Neutrophil (primary cell): ENCODE data around the gene TDRD7.

Source experiments
- H3K27ac ChIP-seq: fragments of 200-600 bp; sonication (generic); 2 replicates; pipeline ENCODE4 v1.5.1; 2016; ENCODE audit warnings: mild to moderate bottlenecking, moderate library complexity
- H3K27me3 ChIP-seq: fragments of 200-600 bp; sonication (generic); 2 replicates; pipeline ENCODE4 v1.6.0; 2016; ENCODE audit warnings: mild to moderate bottlenecking
- H3K36me3 ChIP-seq: fragments of 200-600 bp; sonication (generic); 2 replicates; pipeline ENCODE4 v1.5.1; 2017
- H3K4me1 ChIP-seq, 2 experiments: fragments of 200-600 bp in 1 of 2; sonication (generic) in 1 of 2; 1 replicate in 1 of 2; 2 replicates in 1 of 2; pipeline versions ENCODE4 v1.5.1 to v1.6.1; 2013 to 2016; ENCODE audit warnings: low read depth in 1 of 2, low read length in 1 of 2, mild to moderate bottlenecking in 1 of 2, moderate library complexity in 1 of 2; ENCODE audit not compliant: control insufficient read depth in 1 of 2, insufficient read depth in 1 of 2
- H3K4me3 ChIP-seq, 2 experiments: fragments of 200-600 bp in 1 of 2; sonication (generic) in 1 of 2; 1 replicate in 1 of 2; 2 replicates in 1 of 2; pipeline ENCODE4 v1.5.1; 2013 to 2016; ENCODE audit warnings: low read depth in 1 of 2, low read length in 1 of 2, mild to moderate bottlenecking in 1 of 2, moderate library complexity in 1 of 2
- H3K9me3 ChIP-seq: fragments of 200-600 bp; sonication (generic); 2 replicates; pipeline ENCODE4 v1.5.1; 2016
- TF ChIP-seq, protein P1 (sequence below): fragments of 200-600 bp; sonication (generic); IDR thresholded peaks from 2 replicates; pipeline ENCODE4 v1.5.1; 2016; ENCODE audit warnings: antibody characterized with exemption

The TDRD7 gene

DNA sequence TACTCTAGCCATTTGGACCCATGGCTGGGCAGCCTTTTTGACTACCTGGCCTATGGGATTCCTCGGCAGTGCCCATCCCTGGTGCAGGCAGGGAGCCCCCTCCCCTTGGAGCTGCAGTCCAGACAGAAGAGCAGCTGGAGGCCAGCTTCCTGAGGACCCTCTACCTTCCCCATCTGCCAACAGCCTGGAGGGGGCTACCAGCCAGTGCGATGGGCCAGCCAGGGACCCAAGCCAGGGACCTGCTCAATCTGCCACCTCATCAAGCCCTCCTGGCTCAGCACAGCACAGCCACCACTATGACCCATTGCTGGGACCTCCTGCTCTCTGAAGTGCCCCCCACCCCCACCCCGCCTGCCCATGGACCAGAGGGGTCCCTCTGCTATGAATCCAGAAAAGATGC is 22.6 kb upstream of the TDRD7 start:
- Histone ChIP-seq H3K4me1 (peaks cover 4 to 11% of the 10 kb centered on the region in 2 experiments), H3K4me3 (no peak overlapping the region), H3K27me3 (peaks cover 29% of the 10 kb centered on the region), H3K36me3 (no peaks in the 10 kb centered on the region), H3K27ac (no peak overlapping the region), H3K9me3 (no peaks in the 10 kb centered on the region)
- TF ChIP-seq, protein P1, sequence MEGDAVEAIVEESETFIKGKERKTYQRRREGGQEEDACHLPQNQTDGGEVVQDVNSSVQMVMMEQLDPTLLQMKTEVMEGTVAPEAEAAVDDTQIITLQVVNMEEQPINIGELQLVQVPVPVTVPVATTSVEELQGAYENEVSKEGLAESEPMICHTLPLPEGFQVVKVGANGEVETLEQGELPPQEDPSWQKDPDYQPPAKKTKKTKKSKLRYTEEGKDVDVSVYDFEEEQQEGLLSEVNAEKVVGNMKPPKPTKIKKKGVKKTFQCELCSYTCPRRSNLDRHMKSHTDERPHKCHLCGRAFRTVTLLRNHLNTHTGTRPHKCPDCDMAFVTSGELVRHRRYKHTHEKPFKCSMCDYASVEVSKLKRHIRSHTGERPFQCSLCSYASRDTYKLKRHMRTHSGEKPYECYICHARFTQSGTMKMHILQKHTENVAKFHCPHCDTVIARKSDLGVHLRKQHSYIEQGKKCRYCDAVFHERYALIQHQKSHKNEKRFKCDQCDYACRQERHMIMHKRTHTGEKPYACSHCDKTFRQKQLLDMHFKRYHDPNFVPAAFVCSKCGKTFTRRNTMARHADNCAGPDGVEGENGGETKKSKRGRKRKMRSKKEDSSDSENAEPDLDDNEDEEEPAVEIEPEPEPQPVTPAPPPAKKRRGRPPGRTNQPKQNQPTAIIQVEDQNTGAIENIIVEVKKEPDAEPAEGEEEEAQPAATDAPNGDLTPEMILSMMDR, result no peak

DNA sequence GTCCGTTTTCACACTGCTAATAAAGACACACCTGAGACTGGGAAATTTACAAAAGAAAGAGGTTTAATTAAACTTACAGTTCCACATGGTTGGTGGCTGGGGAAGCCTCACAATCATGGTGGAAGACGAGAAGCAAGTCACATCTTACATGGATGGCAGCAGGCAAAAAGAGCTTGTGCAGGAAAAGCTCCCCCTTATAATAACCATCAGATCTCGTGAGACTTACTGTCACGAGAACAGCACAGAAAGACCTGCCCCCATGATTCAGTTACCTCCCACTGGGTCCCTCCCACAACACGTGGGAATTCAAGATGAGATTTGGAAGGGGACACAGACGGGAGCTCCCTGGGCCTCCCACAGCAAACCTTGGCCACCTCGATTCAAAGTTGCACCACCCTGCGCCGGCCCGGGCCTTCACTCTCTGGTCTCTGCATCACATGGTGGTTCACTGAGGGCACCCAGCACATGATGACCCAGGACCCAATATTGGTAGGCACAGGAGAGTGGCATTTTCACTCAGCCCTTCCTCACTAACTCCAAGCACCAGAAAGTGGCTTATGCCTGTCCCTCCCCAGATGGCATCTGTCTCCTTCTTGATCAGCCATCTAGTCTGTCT is 21.0 kb upstream of the TDRD7 start:
- H3K27ac ChIP-seq, result no peak overlapping the region
- no peaks in the 10 kb centered on the region for H3K9me3 ChIP-seq
- TF ChIP-seq, protein P1, result no peak
- H3K36me3 ChIP-seq, result no peaks in the 10 kb centered on the region
- peaks cover 4 to 11% of the 10 kb centered on the region in 2 experiments for H3K4me1 ChIP-seq
- H3K4me3 ChIP-seq, result no peak overlapping the region
- peaks cover 24% of the 10 kb centered on the region for H3K27me3 ChIP-seq

DNA sequence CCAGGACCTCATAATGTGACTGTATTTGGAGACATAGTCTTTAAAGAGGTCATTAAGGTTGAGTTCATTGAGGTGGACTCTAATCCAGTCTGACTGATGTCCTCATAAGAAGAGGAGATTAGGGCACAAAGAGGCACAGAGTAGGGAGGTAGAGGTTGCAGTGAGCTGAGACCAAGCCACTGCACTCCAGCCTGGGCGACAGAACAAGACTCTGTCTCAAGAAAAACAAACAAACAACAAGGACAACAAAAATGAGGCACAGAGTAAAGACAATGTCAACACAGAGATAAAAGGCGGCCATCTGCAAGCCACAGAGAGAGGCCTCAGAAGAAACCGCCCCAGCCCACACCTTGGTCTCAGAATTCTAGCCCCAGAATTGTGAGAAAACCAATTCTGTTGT is 17.0 kb upstream of the TDRD7 start:
- Histone ChIP-seq H3K27ac (no peak overlapping the region), H3K4me3 (no peak overlapping the region), H3K27me3 (peaks cover 9% of the 10 kb centered on the region), H3K4me1 (no peaks in the 10 kb centered on the region), H3K9me3 (no peaks in the 10 kb centered on the region), H3K36me3 (no peaks in the 10 kb centered on the region)
- TF ChIP-seq, protein P1, result no peak

DNA sequence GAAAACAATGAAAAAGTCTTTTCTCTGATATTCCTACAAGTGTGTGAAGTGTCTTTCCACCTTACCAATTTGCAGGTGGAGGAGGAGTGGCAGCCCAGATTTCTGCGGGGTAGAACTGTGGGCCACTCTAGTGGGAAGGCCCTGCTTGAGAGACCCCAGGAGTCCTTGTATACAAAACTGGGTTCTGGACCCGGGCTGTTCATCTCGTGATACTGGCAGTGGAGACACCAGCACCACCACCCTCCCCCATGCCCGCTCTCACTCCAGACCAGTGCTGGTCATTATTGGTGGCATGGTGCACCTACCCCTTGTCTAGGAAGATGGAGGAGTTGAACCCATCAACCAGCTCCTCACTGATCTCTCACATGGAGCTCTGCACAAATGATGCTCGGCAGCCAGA is 16.2 kb upstream of the TDRD7 start:
- H3K4me3 ChIP-seq, result no peak overlapping the region

DNA sequence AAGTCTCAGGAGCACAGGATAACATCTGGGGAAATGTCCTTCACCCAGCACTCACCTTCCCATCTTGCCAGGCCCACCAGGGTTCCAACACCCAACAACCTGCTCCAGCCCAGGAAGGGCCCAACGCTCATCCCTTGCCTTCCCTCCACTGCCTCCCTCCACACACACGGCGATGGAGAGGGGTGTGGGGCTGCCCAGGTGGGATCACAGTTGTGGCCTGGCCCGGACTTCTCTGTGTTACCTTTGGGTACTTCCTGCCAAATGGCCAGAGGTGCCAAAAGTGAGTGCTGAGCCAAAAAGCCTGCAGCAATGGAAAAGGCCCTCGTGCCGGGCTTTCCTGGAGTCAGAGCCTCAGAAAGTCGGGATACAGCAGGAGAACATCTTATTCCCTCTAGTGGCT is 15.6 kb upstream of the TDRD7 start:
- no peak overlapping the region for H3K27ac ChIP-seq
- H3K4me3 ChIP-seq, result no peak overlapping the region
- H3K27me3 ChIP-seq, result peaks cover 9% of the 10 kb centered on the region
- no peaks in the 10 kb centered on the region for H3K4me1 ChIP-seq
- no peaks in the 10 kb centered on the region for H3K36me3 ChIP-seq
- TF ChIP-seq, protein P1, result no peak
- no peaks in the 10 kb centered on the region for H3K9me3 ChIP-seq

More for the DNA sequence above, 16.2 kb upstream of the TDRD7 start:
- H3K27ac ChIP-seq, result no peak overlapping the region
- H3K4me1 ChIP-seq, result no peaks in the 10 kb centered on the region
- H3K27me3 ChIP-seq, result peaks cover 9% of the 10 kb centered on the region
- no peaks in the 10 kb centered on the region for H3K9me3 ChIP-seq
- TF ChIP-seq, protein P1, result no peak
- H3K36me3 ChIP-seq, result no peaks in the 10 kb centered on the region
